Psoas muscle (tissue), 8 donors: Measurements from ENCODE around the gene TMEM132C. TPM values are rescaled to one million over a fixed set of nuclear protein-coding genes. Genes with fewer than 3 reads are reported as not detected.

Experiments used
- ATAC-seq, 4 donors: fragments of 200-7000 bp; cut with Tn5 transposase; one replicate each; pipeline ENCODE4 v1.9.1; 2020; ENCODE audit warnings: moderate library complexity in 3 of 4, mild to moderate bottlenecking in 2 of 4
- DNase-seq, 2 donors: peaks; one replicate each; pipeline ENCODE4 v3.0.0-alpha.2; 2020
- H3K27ac ChIP-seq: fragments of 200-600 bp; one replicate; pipeline ENCODE4 v1.8.0; 2022
- H3K27me3 ChIP-seq, 3 donors: fragments of 200-600 bp in 1 of 3; one replicate each; pipeline versions ENCODE4 v1.6.1 to v1.8.0; 2013 to 2022; ENCODE audit warnings: low read length in 2 of 3, mild to moderate bottlenecking in 2 of 3, moderate library complexity in 1 of 3; ENCODE audit not compliant: insufficient read depth in 3 of 3
- H3K36me3 ChIP-seq, 2 donors: fragments of 200-600 bp in 1 of 2; one replicate each; pipeline versions ENCODE4 v1.6.1 to v1.8.0; 2013 to 2022; ENCODE audit warnings: low read depth in 1 of 2, mild to moderate bottlenecking in 1 of 2, moderate library complexity in 1 of 2; ENCODE audit not compliant: insufficient read depth in 1 of 2
- H3K4me1 ChIP-seq: fragments of 200-600 bp; one replicate; pipeline ENCODE4 v1.8.0; 2022
- H3K4me3 ChIP-seq: fragments of 200-600 bp; one replicate; pipeline ENCODE4 v1.8.0; 2022; ENCODE audit warnings: mild to moderate bottlenecking
- H3K9me3 ChIP-seq: fragments of 200-600 bp; one replicate; pipeline ENCODE4 v1.8.0; 2022
- WGBS, 3 donors: extraction: QIAGEN DNeasy Blood & Tissue Kit; methylation state at CpG; one replicate each; pipeline versions ENCODE4 v1.1.6 to v1.1.7; 2013; 5-methylcytosine and 5-hydroxymethylcytosine counted together
- intact Hi-C, 2 donors: fragments of 100-400 bp; cut with DNase I; formaldehyde crosslinking; loops; one replicate each; pipeline versions ENCODE4 v1.11.0 to v1.14.2; 2022
- polyA plus RNA-seq, 3 donors: library from polyadenylated mRNA; stranded (reverse); fragments of 200-250 nt; gene quantifications; one replicate each; pipeline ENCODE4 v1.2.3, GENCODE V29; 2013
- total RNA-seq, 4 donors: library from RNA; stranded (reverse); fragmentation: NEBNext Ultra II Directional in 2 of 4; extraction: Animal tissue kit (Norgen Biotek cat#: 25700) in 2 of 4; gene quantifications; one replicate each; pipeline versions ENCODE4 v1.2.1 to v1.2.4, GENCODE V29; 2021 to 2023
- TF ChIP-seq, protein P1 (sequence below): fragments of 200-600 bp; IDR thresholded peaks from one replicate; pipeline ENCODE4 v1.8.0; 2022; ENCODE audit warnings: antibody characterized with exemption
- donor health status: healthy with polysubstance abuse.
- donor health status: DM: no; HTN: no; CAD: no; lungs with moderate emphysema.
- donor health status: Bipolar disorder and iron deficiency.
- donor health status: healthy.
- donor health status: DM: yes; HTN: yes; CAD: no.
- donor health status: DM: no; HTN: no; CAD: no.
- donor health status: DM: no; HTN: no; CAD: no.
- donor health status: DM: yes; HTN: yes; CAD: no.

Gene TMEM132C
- total and polyA plus RNA-seq, 7 donors = 0.16 to 0.77 (median 0.47) TPM

DNA sequence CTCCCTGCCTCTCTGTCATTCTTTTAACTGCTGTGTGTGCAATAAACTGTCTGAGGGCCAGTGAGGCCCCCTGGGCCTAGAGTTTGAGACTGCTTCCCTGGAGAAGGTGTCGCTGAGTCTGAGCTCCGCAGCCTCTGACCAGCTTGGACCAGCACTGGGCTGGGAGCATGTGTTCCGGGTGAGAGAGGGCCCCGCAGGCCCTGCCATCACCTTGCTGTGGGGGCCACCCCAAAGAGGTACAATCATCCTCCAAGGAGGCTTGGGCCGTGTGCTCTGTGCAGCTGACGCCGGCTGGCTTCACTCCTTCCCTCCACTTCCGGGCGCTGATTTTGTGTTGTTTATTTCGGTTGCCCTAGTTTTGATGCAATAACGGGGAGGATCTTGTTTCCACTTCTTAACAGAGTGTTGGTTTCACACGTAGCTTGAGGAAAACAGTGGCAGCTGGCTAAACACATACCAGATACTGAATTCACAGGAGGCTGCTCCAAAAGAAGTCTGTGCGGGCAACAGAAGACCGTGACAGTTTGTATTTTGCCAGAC is 121.6 kb downstream of the TMEM132C start:
- ATAC-seq = peak in 3 of 4 donors; percentile 34 to 82 (median 40)
- no peak overlapping the region for H3K4me3 ChIP-seq
- peaks cover 0 to 4% (median 0%) of the 10 kb centered on the region in 3 donors for H3K27me3 ChIP-seq
- H3K9me3 ChIP-seq = no peaks in the 10 kb centered on the region
- H3K27ac ChIP-seq = no peak overlapping the region
- no peaks in the 10 kb centered on the region for H3K4me1 ChIP-seq
- peak; percentile 19 to 67 for DNase-seq
- H3K36me3 ChIP-seq = no peaks in the 10 kb centered on the region
- intact Hi-C loops = loop anchor here in 1 of 2 donors (10.0 kb wide), 1 partner anchor 134 kb away; no protein-coding TSS in a partner anchor
- TF ChIP-seq, protein P1, sequence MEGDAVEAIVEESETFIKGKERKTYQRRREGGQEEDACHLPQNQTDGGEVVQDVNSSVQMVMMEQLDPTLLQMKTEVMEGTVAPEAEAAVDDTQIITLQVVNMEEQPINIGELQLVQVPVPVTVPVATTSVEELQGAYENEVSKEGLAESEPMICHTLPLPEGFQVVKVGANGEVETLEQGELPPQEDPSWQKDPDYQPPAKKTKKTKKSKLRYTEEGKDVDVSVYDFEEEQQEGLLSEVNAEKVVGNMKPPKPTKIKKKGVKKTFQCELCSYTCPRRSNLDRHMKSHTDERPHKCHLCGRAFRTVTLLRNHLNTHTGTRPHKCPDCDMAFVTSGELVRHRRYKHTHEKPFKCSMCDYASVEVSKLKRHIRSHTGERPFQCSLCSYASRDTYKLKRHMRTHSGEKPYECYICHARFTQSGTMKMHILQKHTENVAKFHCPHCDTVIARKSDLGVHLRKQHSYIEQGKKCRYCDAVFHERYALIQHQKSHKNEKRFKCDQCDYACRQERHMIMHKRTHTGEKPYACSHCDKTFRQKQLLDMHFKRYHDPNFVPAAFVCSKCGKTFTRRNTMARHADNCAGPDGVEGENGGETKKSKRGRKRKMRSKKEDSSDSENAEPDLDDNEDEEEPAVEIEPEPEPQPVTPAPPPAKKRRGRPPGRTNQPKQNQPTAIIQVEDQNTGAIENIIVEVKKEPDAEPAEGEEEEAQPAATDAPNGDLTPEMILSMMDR = no peak
- WGBS, 3 donors = 11 to 19% (median 11%) methylated on average over 14 of the region's 14 CpGs

GRCh38 chr12:128393346-128393745 is 126.4 kb downstream of the TMEM132C start:
- WGBS, 3 donors = 71 to 73% (median 71%) methylated on average over 3 of the region's 3 CpGs
- DNase-seq = no peak
- no peak overlapping the region for H3K4me3 ChIP-seq
- no peaks in the 10 kb centered on the region for H3K36me3 ChIP-seq
- H3K27me3 ChIP-seq = peaks cover 0 to 2% (median 0%) of the 10 kb centered on the region in 3 donors
- intact Hi-C loops = no loop called here
- H3K27ac ChIP-seq = no peak overlapping the region
- no peaks in the 10 kb centered on the region for H3K4me1 ChIP-seq
- ATAC-seq = no peak
- TF ChIP-seq, protein P1 = no peak
- no peaks in the 10 kb centered on the region for H3K9me3 ChIP-seq

DNA sequence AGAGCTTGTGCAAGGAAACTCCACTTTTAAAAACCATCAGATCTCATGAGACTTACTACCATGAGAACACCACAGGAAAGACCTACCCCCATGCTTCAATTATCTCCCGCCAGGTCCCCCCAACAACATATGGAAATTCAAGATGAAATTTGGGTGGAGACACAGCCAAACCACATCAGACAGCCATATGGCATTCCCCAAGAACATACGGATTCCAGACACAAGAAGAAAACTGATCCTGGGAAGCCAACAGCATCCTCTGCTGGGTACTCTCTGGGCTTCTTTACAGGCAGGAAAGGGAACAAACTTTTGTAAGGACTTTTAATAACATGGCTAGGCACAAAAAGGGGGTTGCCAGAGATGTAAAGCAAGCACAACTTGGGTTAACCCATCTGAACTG is 127.2 kb downstream of the TMEM132C start:
- no peak overlapping the region for H3K27ac ChIP-seq
- peaks cover 0 to 2% (median 0%) of the 10 kb centered on the region in 3 donors for H3K27me3 ChIP-seq
- no peaks in the 10 kb centered on the region for H3K9me3 ChIP-seq
- DNase-seq (no peak), ATAC-seq (no peak)
- intact Hi-C loops = no loop called here
- no peaks in the 10 kb centered on the region for H3K36me3 ChIP-seq
- H3K4me3 ChIP-seq = no peak overlapping the region
- 57 to 64% (median 59%) methylated on average over 2 of the region's 2 CpGs for WGBS, 3 donors
- no peaks in the 10 kb centered on the region for H3K4me1 ChIP-seq
- TF ChIP-seq, protein P1 = no peak

DNA sequence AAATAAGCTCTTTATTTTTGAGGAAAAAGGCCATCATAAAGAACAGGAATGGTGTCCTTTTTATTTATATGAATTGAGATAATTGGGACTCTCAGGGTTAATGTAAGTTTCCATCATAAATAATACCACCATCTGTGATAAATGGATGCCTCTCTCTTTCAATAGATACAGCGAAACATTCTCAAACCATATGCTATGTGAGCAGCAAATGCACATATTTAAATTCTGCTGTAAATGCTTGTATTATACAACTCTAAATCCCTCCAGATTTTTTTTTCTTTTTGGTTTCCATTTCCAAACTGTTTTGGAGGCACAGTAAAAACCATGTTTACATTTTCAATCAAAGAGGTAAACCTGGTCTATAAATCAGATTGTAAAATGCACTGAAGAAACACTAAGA is 132.3 kb downstream of the TMEM132C start:
- no peaks in the 10 kb centered on the region for H3K4me1 ChIP-seq
- H3K36me3 ChIP-seq = no peaks in the 10 kb centered on the region
- DNase-seq = no peak
- WGBS, 3 donors = 61 to 70% (median 65%) methylated on average over 1 of the region's 1 CpG
- H3K4me3 ChIP-seq = no peak overlapping the region
- intact Hi-C loops = no loop called here
- no peak overlapping the region for H3K27ac ChIP-seq
- no peaks in the 10 kb centered on the region for H3K27me3 ChIP-seq
- TF ChIP-seq, protein P1 = no peak
- no peaks in the 10 kb centered on the region for H3K9me3 ChIP-seq
- ATAC-seq = no peak
